ENCODE results near the gene APEX2.

GRCh38 chrX:54950730-54951375 lies 49.3 kb upstream of the APEX2 start:
- TF ChIP-seq, protein P1, sequence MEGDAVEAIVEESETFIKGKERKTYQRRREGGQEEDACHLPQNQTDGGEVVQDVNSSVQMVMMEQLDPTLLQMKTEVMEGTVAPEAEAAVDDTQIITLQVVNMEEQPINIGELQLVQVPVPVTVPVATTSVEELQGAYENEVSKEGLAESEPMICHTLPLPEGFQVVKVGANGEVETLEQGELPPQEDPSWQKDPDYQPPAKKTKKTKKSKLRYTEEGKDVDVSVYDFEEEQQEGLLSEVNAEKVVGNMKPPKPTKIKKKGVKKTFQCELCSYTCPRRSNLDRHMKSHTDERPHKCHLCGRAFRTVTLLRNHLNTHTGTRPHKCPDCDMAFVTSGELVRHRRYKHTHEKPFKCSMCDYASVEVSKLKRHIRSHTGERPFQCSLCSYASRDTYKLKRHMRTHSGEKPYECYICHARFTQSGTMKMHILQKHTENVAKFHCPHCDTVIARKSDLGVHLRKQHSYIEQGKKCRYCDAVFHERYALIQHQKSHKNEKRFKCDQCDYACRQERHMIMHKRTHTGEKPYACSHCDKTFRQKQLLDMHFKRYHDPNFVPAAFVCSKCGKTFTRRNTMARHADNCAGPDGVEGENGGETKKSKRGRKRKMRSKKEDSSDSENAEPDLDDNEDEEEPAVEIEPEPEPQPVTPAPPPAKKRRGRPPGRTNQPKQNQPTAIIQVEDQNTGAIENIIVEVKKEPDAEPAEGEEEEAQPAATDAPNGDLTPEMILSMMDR (conservative IDR thresholded peaks at IDR 0.05), result no peak
- no peak for TF ChIP-seq EZH2 (IDR thresholded peaks at IDR 0.05; ENCODE audit: low read depth)
